Myocyte (in vitro differentiated cells): ENCODE results near the gene CARD16. TPM values are rescaled to one million over a fixed set of nuclear protein-coding genes. Genes with fewer than 3 reads are reported as not detected.
"Not testable (repeated sequence)": the region's sequence is repeated elsewhere in the genome, so short reads cannot be mapped to it uniquely, and the experiment has no call there.

Source experiments
- DNase-seq: peaks from one replicate; pipeline ENCODE4 v3.0.0-alpha.2; 2012; ENCODE audit warnings: low read depth
- polyA plus RNA-seq: library from polyadenylated mRNA; unstranded; fragments of >200 nt; gene quantifications from one replicate; pipeline ENCODE4 v1.2.1, GENCODE V29; 2012; ENCODE audit warnings: missing spikeins
- total RNA-seq: library from RNA; depleted of rRNA; stranded (reverse); fragments of >200 nt; gene quantifications from 2 replicates; pipeline ENCODE4 v1.2.3, GENCODE V29; 2014

The CARD16 gene
- total RNA-seq, result not detected in 2 replicates
- not detected for polyA plus RNA-seq

DNA sequence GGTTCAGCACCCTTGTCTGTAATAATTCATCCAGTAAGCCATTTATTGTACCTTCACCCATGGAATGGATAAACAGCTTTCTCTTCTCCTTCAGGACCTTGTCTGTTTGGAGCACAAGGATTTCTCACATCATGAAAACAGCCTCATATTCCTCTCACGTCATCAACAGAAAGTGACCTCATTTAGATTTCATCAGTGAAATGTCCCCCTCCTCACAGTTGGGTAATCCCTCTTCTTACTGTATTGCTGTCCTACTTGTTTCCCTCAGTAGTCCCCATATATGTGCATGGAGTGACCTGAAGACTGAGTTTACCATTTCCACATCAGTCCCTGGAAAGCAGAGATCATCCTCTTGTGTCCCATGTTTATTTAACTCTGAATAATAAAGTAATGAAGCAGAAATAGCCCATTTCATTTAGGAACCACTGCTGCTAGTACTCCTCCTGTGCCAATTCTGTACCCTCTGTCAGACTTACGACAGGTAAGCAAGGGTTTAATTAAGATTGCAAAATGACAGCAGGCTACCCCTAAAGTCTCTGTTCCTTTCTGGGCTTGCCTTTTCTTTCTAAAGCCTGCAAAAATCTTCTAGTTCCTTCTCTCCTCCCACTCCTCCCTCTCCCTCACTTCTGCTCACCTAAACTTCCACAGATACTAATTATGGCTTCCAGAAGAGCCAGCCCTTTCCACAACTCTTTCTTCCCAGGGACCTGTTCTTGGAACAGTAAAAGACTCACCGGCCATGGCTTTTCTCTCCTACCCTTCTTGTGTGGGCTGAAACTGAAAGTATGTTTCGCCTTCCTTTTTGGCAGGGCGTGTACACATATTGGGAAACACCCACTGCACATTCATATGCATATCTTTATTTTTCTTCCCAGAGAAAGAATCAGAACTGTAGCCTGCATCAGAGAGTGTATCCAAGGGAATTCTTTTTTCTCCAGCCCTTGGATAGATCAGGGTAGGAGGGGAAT is at the start of gene CARD16:
CARD16 (minus strand) TSS at position 779 of the 968 bp plus-strand sequence; CDS start at position 741, 38 bp downstream.
- DNase-seq, result not testable (repeated sequence)

GRCh38 chr11:105092256-105093239 is 47.4 kb upstream of the CARD16 start:
- DNase-seq, result peak; percentile 26

DNA sequence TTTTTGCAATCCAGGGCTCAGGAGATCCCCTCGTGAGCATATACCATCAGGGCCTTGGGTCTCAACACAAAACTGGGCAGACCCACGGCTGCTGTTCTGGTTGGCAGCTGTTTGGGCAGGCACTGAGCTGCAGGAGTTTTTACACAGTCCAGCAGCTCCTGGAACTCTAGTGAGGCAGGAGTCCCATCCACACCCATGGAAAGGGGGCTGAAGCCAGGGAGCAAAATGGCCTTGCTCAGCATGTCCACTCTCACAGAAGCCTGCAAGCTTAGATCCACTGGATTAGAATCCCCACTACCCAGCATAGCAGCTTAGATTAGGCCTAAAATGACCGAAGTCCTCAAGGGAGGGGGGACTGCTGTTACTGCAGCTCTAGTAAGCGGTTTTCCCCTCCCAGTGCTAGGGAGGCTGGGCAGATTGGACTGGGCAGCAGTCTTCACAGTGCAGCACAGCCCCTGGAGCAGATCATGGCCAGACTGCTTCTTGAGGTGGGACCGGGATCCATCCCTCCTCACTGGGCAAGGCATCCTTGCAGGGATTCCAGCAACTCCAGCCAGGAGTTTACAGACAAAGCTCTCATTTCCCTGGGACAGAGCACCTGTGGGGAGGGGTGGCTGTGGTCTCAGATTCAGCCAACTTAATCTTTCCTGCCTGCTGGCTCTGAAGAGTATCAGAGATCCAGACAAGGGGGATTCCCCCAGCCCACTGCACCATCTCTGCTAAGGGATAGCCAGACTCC is 36.4 kb upstream of the CARD16 start:
- DNase-seq, result no peak

DNA sequence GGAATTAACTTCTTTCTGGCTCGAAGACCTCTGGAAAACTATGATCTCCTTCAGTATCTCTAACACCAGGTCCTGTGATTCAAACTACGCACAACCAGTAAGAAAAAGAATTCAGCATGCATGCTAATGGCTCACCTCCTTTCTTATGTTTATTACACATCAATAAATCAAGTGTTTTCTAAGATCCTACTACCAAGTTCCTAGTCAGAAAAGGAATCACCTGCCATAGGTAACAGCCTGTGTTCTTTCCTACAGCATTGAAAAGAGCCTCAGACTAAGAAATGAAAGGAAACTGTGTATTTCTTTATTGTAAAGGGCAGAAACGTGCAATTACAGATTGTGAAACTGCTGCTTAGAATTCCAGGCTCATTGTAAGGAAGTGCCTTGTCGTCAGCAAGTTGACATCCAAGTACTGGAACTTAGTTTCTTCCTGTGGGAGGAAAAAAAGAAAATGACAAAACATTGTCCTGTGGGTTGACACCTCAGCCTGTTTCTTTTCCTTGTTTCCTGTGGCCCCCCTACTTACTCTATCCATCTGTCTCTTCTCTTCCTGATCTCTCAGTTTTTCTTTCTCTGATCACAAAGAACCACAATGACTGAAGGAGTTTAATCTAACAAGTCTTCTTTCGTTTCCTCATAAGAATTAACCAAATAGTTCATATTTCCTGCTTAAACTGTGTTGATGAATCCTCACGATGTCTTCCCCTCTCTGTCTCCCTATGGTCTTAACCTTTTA is 35.2 kb upstream of the CARD16 start:
- DNase-seq, result not testable (repeated sequence)

DNA sequence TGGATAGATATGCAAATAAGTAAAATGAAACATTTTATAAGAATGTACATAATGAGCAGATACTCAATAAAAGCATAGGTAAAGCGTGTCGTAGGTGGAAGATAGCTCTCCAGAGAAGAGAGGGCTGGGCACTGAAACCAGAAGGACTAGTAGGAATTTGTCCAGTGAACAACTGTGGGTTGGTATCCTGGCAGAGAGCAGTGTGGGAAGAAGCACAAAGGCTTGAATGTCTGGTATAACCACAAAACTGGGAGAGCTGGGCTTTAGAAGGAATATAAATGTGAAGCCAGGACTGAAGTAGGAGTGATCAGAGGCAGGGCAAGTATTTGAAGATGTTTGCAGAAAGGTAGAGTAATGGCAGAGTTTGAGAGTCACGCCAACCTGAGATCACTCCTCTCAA is 33.1 kb upstream of the CARD16 start:
- peak; percentile 69 for DNase-seq

- DNase-seq, result not testable (repeated sequence)
These were observed 32.1 kb upstream of the CARD16 start for GRCh38 chr11:105077141-105077790.

DNA sequence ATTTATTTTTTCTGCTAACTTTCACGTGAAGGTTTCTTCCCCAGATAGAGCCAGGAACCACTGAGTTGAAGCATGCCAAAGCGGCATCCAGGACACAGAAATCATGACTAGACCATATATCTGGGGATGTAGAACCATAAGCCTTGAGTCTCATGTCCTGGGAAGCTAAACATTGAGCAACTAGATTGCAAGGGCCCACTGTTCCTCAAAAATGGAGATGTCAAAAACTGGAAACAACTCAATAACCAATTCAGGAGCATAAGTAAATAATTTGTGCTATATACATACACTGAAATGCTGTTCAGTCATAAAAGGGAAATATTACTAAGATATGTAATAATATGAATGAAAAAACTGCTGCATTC is 29.0 kb upstream of the CARD16 start:
- DNase-seq, result no peak

DNA sequence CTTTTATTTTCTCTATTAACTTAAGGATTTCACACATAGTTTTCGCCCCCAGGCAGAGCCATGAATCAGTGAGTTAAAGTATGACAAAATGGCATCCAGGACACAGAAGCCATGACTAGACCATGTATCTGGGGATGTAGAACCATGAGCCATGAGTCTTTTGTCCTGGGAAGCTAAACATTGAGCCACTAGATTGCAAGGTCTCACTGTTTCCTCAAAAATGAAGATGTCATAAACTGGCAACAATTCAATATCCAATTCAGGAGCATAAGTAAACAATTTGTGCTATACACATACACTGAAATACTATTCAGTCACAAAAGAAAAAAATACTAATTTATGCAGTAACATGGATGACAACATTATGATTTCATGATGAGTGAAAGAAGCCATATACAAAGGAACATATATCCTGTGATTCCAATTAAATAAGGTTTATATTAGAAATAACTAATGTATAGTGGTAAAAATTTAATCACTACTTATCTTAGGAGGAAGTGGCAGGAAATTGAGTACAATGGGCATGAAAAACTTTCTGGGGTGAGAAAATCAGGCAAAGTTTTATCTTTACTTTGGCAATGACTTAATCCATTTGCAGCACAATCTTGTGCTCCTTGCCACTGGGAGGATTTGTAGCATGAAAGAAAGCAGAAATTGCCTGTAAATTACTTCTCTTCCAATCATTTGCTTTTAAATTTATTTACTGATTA is 28.5 kb upstream of the CARD16 start:
- no peak for DNase-seq

DNA sequence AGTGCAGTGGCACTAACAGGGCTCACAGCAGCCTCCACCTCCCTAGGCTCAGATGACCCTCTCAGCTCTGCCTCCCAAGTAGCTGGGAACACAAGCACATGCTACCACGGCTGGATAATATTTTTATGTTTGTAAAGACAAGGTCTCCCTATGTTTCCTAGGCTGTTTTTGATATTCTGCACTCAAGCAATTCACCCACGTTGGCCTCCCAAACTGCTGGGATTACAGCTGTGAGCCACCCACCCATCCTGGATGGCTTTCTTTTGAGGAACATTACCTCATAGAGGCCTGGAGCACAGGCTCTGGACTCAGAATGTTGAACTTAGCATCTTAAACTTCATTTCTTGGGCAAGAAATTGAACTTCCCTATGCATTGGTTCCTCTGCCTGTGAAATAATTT is 26.9 kb upstream of the CARD16 start:
- not testable (repeated sequence) for DNase-seq

- DNase-seq, result no peak
These were observed 26.1 kb upstream of the CARD16 start for GRCh38 chr11:105071089-105071732.

GRCh38 chr11:105070306-105070705 is 25.2 kb upstream of the CARD16 start:
- DNase-seq, result no peak

DNA sequence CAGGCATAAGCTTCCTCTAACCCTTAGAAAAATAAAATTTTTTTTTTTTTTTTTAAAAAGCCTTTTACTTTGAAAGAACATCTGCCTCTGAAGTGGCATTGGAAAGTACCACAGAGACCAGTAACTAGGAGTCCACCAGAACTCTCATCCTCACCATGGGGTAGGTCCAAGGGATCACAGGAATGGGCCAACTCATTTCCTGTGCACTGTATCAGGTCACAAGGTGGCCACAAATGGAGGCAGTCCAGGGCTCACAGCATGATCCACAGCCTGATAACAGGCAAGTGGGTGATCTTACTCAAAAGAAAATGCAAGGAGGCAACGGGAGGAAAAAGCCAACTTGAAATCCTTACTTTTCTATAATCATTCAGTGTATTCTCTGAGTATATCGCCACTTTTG is 24.6 kb upstream of the CARD16 start:
- not testable (repeated sequence) for DNase-seq

DNA sequence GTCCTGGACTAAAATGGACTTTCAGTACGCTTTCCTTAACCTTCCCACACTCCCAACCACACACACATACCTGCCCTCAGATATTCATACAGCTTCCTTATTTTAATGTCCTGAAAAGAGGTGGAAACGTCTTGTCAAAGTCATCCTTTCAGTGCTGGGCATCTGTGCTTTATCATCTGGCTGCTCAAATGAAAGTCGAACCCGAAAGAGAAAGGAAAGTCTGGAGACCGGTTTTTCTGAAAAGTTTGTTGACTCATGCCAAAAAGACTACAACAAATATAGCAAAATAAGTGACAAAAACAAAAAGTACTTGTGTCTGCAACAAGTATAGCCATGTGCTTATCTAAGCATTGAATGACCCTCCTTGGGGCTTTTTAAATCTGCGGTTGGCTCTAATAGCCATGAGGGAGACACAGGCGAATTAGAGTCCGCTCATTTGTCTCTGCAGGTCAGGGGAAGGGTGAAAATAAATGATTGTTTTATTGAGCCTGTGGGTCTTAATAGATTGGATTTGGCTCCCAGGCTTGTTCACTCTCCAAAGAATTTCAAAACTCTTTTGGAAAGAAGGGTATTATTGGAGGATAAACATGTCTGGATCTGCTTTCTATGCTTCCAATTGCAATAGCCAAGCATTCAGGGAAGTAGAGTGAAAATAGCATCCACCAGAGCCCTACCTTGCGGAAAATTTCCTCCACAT is 18.3 kb upstream of the CARD16 start:
- DNase-seq, result not testable (repeated sequence)

GRCh38 chr11:105057432-105057831 is 12.3 kb upstream of the CARD16 start:
- no peak for DNase-seq

- DNase-seq, result no peak
These were observed 11.3 kb upstream of the CARD16 start for GRCh38 chr11:105056446-105056845.

- no peak for DNase-seq
These were observed 9.8 kb upstream of the CARD16 start for GRCh38 chr11:105054723-105055493.

DNA sequence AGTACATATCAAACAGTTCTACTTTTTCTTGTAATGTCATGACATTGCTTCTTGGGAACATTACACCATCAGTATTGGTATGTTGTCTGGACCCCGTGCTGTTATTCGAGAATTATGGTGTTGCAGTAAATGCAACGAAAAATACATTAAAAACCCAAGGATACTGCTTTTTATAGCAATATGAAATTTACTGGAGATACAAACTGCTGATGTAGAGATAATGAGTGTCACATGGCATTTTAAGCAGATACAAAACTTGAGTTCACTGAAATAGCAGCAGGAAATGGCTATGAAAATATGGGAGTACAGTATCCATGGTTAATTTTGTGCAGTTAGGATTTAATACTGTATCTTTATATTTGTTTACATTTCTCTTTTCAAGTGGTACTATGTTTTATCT is 7.4 kb upstream of the CARD16 start:
- DNase-seq, result no peak
